Mesenchymal stem cell (in vitro differentiated cells and primary cell): ENCODE results near the gene PAX2.

Experiments used
- DNase-seq: peaks from one replicate; pipeline ENCODE4 v3.0.0-alpha.2; 2013
- H2AFZ ChIP-seq: one replicate; pipeline ENCODE4 v1.6.1; 2013; ENCODE audit warnings: low read depth, mild to moderate bottlenecking, control low read depth, inconsistent platforms, low read length, moderate library complexity
- H2AK5ac ChIP-seq: 2 replicates; pipeline ENCODE4 v1.6.1; 2013; ENCODE audit warnings: low read length, moderate library complexity, mild to moderate bottlenecking, inconsistent platforms; ENCODE audit not compliant: severe bottlenecking
- H2BK120ac ChIP-seq: one replicate; pipeline ENCODE4 v1.6.1; 2013; ENCODE audit warnings: low read depth, mild to moderate bottlenecking, inconsistent platforms, low read length, moderate library complexity
- H2BK12ac ChIP-seq, 2 experiments: one replicate each; pipeline ENCODE4 v1.6.1; 2013; ENCODE audit warnings: inconsistent platforms in 2 of 2, low read length in 2 of 2, mild to moderate bottlenecking in 2 of 2, moderate library complexity in 2 of 2, control low read depth in 1 of 2
- H2BK15ac ChIP-seq: one replicate; pipeline ENCODE4 v1.6.1; 2013; ENCODE audit warnings: mild to moderate bottlenecking, low read depth, inconsistent platforms; ENCODE audit not compliant: poor library complexity, severe bottlenecking
- H2BK5ac ChIP-seq: 2 replicates; pipeline ENCODE4 v1.6.1; 2013; ENCODE audit warnings: low read depth, mild to moderate bottlenecking, low read length, control low read depth, inconsistent platforms; ENCODE audit not compliant: poor library complexity, severe bottlenecking
- H3K14ac ChIP-seq, 2 experiments: one replicate each; pipeline ENCODE4 v1.6.1; 2013; ENCODE audit warnings: inconsistent platforms in 2 of 2, low read length in 2 of 2, control low read depth in 1 of 2, mild to moderate bottlenecking in 1 of 2, moderate library complexity in 1 of 2
- H3K18ac ChIP-seq, 2 experiments: one replicate each; pipeline ENCODE4 v1.6.1; 2013; ENCODE audit warnings: inconsistent platforms in 2 of 2, low read length in 2 of 2, control low read depth in 1 of 2, low read depth in 1 of 2, mild to moderate bottlenecking in 1 of 2
- H3K23ac ChIP-seq, 2 experiments: one replicate each; pipeline ENCODE4 v1.6.1; 2013; ENCODE audit warnings: inconsistent platforms in 2 of 2, low read length in 2 of 2, mild to moderate bottlenecking in 2 of 2, moderate library complexity in 2 of 2, control low read depth in 1 of 2
- H3K27ac ChIP-seq: 2 replicates; pipeline ENCODE4 v1.5.1; 2013; ENCODE audit warnings: mild to moderate bottlenecking, moderate library complexity, low read length, control low read depth, inconsistent platforms; ENCODE audit not compliant: poor library complexity, severe bottlenecking
- H3K27me3 ChIP-seq, 2 experiments: 2 replicates each; pipeline versions ENCODE4 v1.6.1 to v1.7.0; 2013; ENCODE audit warnings: low read length in 2 of 2, mild to moderate bottlenecking in 2 of 2, moderate library complexity in 2 of 2, control low read depth in 1 of 2, inconsistent platforms in 1 of 2; ENCODE audit not compliant: control insufficient read depth in 1 of 2, insufficient read depth in 1 of 2
- H3K36me3 ChIP-seq, 2 experiments: 2 replicates each; pipeline versions ENCODE4 v1.6.1 to v1.7.0; 2013; ENCODE audit warnings: low read length in 2 of 2, control low read depth in 1 of 2, inconsistent platforms in 1 of 2, low read depth in 1 of 2, mild to moderate bottlenecking in 1 of 2; ENCODE audit not compliant: insufficient read depth in 2 of 2, control insufficient read depth in 1 of 2
- H3K4ac ChIP-seq, 2 experiments: one replicate each; pipeline ENCODE4 v1.6.1; 2013; ENCODE audit warnings: inconsistent platforms in 2 of 2, low read length in 2 of 2, mild to moderate bottlenecking in 2 of 2, moderate library complexity in 2 of 2, control low read depth in 1 of 2, low read depth in 1 of 2
- H3K4me1 ChIP-seq: 2 replicates; pipeline ENCODE4 v1.6.1; 2013; ENCODE audit warnings: low read depth, low read length, control low read depth; ENCODE audit not compliant: control insufficient read depth, insufficient read depth
- H3K4me2 ChIP-seq: 2 replicates; pipeline ENCODE4 v1.6.1; 2013; ENCODE audit warnings: low read length, mild to moderate bottlenecking, inconsistent platforms; ENCODE audit not compliant: poor library complexity, severe bottlenecking
- H3K4me3 ChIP-seq, 2 experiments: 2 replicates each; pipeline versions ENCODE4 v1.5.1 to v1.7.0; 2013; ENCODE audit warnings: low read length in 2 of 2, mild to moderate bottlenecking in 2 of 2, control low read depth in 1 of 2, low read depth in 1 of 2; ENCODE audit not compliant: insufficient read depth in 1 of 2
- H3K79me1 ChIP-seq: replicated peaks from 2 replicates; pipeline ENCODE4 v1.6.1; 2013; ENCODE audit warnings: mild to moderate bottlenecking, control low read depth, low read length, inconsistent platforms; ENCODE audit not compliant: poor library complexity, severe bottlenecking
- H3K9ac ChIP-seq: 2 replicates; pipeline ENCODE4 v1.7.0; 2013; ENCODE audit warnings: mild to moderate bottlenecking, low read length, moderate library complexity
- H3K9me3 ChIP-seq: 2 replicates; pipeline ENCODE4 v1.7.0; 2013; ENCODE audit warnings: mild to moderate bottlenecking, low read length; ENCODE audit not compliant: control insufficient read depth
- H4K8ac ChIP-seq: one replicate; pipeline ENCODE4 v1.6.1; 2013; ENCODE audit warnings: inconsistent platforms, mild to moderate bottlenecking, low read length, moderate library complexity
- H4K91ac ChIP-seq: one replicate; pipeline ENCODE4 v1.6.1; 2013; ENCODE audit warnings: mild to moderate bottlenecking, low read length, inconsistent platforms
- WGBS: methylation state at CpG from one replicate; pipeline ENCODE4 v1.1.7; 2013; ENCODE audit warnings: mixed read lengths; 5-methylcytosine and 5-hydroxymethylcytosine counted together

The PAX2 gene

DNA sequence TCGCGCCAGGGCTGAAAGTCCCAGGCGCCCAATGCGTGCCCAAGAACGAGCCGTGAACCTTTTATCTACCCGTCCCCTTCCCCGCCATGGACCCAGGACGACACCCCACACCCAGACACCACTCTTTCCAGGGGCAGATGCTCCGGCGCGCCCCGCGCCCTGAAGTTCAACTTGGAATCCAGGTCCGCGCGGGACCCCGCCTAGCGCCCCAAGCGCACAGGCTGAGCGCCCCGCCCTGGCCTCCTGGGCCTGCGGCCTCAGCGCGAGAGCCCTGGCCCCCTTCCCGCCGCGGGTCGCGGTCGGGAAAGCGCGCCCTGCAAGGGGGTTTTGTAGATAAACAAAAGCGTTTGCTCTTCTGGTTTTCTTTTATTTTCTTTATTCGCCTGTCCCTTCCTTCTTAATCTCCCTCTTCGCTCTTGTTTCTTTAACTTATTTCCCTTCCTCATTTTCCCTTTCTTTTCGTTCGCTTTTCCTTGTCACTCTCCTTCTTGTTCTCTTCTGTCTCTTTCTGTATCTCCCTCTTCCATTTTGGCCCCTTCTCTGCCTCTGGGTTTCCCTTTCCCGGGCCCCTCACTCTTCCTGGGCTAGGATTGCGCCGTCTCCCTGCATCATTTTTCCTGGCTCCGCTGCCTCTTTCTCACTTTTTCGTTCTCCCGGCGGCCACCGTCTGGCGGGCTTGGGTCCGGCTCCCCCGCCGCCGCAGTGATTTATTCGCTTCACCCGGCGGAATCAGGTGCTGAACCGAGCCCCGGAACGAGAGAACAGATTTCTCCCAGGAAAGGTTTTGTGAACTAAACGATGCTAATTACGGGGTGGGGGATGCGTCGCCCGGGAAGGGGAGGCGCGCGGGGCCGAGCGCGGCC lies 15.3 kb upstream of the PAX2 start:
- Histone ChIP-seq H2BK5ac (peak overlapping the region; percentile 37), H3K27me3 (peaks cover 39 to 94% of the 10 kb centered on the region in 2 experiments), H3K9ac (no peak overlapping the region), H2BK120ac (no peak overlapping the region), H2BK12ac (no peak overlapping the region), H2AK5ac (no peak overlapping the region), H3K36me3 (no peaks in the 10 kb centered on the region), H3K14ac (no peak overlapping the region), H3K27ac (peak overlapping the region; percentile 8), H3K4me3 (peak overlapping the region; percentile 29 to 41), H4K8ac (no peak overlapping the region), H3K9me3 (no peaks in the 10 kb centered on the region), H2BK15ac (no peak overlapping the region), H3K79me1 (no peaks in the 10 kb centered on the region), H3K4ac (no peak overlapping the region), H4K91ac (no peak overlapping the region), H3K4me2 (peak overlapping the region; percentile 83), H3K4me1 (peaks cover 36% of the 10 kb centered on the region), H3K23ac (no peak overlapping the region), H2AFZ (no peak overlapping the region), H3K18ac (no peak overlapping the region)
- no peak for DNase-seq
- 2% methylated on average over 61 of the region's 68 CpGs for WGBS

DNA sequence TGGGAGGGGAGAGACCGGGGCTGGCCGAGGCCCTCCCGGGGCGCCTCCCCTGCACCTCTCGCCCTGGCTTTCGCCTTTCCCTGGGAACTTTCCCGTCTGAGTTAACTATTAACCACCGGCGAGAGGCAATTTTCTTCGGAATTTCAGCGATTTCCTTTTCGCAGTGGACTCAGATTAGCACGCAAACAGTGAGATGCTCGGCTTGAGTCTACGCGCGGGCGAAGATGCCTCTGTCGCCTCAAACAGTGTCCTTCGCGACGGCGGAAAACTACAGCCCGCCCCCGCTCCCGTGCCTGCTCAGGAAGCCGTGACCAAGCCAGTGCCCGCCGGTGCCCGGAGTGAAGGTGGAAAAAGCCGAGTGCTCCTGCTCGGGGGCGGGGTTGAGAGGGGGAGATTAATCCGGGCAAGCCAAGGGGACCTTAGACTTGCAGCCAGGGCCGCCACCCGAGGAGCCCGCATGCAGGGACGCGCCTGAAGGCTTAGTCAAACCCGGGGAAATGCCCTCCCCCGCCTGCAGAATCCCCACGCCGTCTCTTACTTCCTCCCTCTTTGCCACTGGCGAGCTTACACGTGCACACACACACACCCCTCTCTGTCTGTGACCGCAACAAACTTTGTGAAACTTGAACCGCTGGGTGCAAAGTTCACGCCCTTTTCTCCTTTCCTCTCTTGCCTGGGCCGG lies 14.5 kb upstream of the PAX2 start:
- Histone ChIP-seq H4K91ac (no peak overlapping the region), H3K14ac (no peak overlapping the region), H3K9me3 (no peaks in the 10 kb centered on the region), H3K23ac (no peak overlapping the region), H3K27ac (peak overlapping the region; percentile 57), H2BK120ac (no peak overlapping the region), H3K9ac (no peak overlapping the region), H3K36me3 (no peaks in the 10 kb centered on the region), H3K27me3 (peaks cover 36 to 92% of the 10 kb centered on the region in 2 experiments), H2BK12ac (no peak overlapping the region), H3K4me2 (peak overlapping the region; percentile 76), H3K4ac (no peak overlapping the region), H2AK5ac (peak overlapping the region; percentile 13), H2AFZ (no peak overlapping the region), H3K4me1 (peaks cover 42% of the 10 kb centered on the region), H3K4me3 (peak overlapping the region; percentile 29 to 33), H3K79me1 (no peaks in the 10 kb centered on the region), H3K18ac (no peak overlapping the region), H2BK15ac (no peak overlapping the region), H4K8ac (no peak overlapping the region), H2BK5ac (peak overlapping the region; percentile 37)
- DNase-seq = peak; percentile 22
- WGBS = under 1% methylated on average over 47 of the region's 49 CpGs

DNA sequence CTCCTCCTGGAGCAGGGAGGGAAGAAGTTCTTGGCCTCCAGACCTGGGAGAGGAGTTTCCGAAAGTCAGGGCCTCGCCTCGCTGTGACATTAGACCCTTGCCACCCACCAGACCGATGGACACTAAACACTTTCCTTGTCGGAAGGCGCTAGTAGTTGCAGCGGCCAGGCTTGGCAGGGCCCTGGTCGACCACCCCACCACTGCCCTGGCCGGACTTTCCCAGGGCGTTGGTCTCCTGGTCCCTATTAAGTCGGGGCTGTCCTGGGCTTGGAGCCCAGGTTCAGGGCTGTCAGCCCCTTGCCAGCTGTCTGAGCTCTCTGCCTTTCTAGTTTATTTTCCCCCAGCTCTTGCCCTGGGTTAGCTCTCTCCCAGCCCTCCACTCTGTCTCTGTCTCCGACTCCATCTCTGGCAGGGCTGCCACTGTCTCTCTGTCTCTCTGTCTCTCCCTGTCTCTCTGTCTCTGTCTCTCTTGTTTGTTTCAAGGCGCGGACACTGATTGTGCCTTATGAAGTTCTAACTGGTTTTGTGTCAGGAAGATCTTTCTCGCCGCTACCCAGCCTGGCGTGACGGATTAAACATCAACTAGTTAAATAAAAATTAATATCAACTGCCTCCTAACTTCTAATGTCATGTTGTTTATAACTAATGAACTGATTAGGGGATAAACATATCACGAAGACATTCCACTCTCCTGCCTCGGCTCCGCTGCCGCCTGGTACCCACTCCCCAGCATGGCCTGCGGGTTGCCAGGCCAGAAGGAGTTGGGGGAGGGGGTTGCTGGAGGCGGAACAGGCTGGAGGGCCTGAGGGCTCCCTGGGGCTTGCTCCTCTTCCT lies 13.8 kb upstream of the PAX2 start:
- Histone ChIP-seq H2BK5ac (peak overlapping the region; percentile 33), H3K14ac (no peak overlapping the region), H2AFZ (no peak overlapping the region), H2AK5ac (peak overlapping the region; percentile 27), H3K4me2 (peak overlapping the region; percentile 76), H4K91ac (no peak overlapping the region), H3K27me3 (peaks cover 41 to 92% of the 10 kb centered on the region in 2 experiments), H3K4me1 (peaks cover 42% of the 10 kb centered on the region), H3K9me3 (no peaks in the 10 kb centered on the region), H3K4me3 (no peak overlapping the region), H3K23ac (no peak overlapping the region), H3K36me3 (no peaks in the 10 kb centered on the region), H2BK15ac (no peak overlapping the region), H3K18ac (no peak overlapping the region), H3K4ac (no peak overlapping the region), H3K9ac (no peak overlapping the region), H2BK12ac (no peak overlapping the region), H3K27ac (peak overlapping the region; percentile 57), H4K8ac (no peak overlapping the region), H3K79me1 (no peaks in the 10 kb centered on the region), H2BK120ac (no peak overlapping the region)
- DNase-seq = no peak
- WGBS = 13% methylated on average over 20 of the region's 24 CpGs
